NOMO-1 (cell line): Measurements from ENCODE around the gene HMG20B.

Experiments used
- DNase-seq, 2 experiments: peaks; one replicate each; lab custom pipeline; 2025; ENCODE audit not compliant: unreplicated experiment in 2 of 2; lab: John Stamatoyannopoulos, UW

The HMG20B gene

DNA sequence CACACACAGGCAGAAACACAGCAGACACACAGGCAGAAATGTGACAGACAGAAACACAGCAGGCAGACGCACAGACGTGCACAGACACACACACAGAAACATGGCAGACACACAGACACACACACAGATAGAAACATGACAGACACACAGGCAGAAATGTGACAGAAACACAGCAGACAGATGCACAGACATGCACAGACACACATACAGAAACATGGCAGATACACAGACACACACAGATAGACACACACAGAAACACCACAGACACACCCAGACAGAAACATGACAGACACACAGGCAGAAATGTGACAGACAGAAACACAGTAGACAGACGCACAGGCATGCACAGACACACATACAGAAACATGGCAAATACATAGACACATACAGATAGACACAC, 32.6 kb downstream of the HMG20B start:
- no peak for DNase-seq

DNA sequence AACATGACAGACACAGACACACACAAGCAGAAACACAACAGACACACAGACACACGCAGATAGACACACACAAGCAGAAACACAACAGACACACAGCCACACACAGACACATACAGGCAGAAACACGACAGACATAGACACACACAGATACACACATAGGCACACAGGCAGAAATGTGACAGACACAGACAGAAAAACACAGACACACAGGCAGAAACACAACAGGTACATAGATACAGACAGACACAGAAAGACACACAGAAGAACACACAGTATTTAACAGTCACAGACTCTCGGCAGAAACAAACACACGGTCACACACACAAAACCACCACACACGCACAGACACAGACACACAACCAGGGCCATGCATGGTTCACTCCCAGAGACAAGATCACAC, 33.0 kb downstream of the HMG20B start:
- no peak for DNase-seq

DNA sequence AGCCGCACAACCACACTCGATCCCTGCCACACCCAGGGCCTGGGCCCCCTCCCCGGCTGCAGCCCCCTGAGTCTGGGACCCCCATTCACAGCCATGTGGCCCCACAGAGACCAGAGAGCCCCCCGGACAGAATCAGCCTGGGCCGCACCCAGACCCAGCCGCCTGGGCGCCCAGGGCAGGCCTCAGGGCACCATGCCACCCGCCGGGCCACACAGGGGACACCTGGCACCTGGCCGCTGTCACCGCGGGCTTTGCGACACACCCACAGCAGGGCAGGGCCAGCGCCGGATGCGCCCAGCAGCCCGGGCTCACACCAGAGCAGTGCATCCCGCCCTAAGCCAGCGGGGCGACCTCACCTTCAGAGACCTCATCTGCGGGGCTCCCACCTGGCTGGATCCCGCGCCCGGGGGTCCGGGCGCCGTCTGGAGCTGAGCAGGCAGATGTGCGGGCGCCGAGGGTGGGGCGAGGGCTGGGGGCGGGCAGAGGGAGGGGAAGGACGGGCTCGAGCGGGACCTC, 33.5 kb downstream of the HMG20B start:
- DNase-seq = no peak

DNA sequence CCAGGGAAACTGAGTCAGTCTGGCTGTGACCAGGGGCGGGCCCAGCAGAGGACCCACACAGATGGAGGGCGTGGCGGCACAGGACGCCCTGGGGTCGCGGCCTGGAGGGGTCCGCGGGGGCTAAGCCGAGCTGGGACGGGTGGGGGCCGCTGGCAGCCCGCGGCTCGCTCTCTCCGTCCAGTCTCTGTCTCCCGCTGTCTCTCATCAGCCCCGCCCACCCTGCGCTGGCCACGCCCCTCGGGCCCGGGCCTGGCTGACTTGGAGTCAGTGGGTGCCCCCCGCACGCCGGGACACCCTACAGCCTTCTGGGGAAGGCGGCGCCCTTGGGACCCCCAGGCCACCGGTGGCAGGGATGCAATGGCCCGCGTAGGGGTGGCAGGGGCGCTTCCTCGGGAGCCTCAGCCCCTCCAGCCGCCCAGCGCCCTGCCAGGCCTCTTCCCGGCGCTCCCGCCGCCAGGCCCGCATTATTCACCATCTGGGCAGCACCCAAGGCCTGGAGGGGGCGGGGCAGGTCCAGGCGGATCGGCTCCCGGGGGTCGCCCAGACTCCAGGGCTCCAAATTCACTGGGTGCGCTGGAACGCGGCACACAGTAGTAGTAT, 34.0 kb downstream of the HMG20B start, which contains the start of gene TBXA2R:
TBXA2R (minus strand) TSS at position 186 of the 600 bp plus-strand sequence. CDS start 6,241 bp downstream, outside the sequence.
- DNase-seq = no peak

DNA sequence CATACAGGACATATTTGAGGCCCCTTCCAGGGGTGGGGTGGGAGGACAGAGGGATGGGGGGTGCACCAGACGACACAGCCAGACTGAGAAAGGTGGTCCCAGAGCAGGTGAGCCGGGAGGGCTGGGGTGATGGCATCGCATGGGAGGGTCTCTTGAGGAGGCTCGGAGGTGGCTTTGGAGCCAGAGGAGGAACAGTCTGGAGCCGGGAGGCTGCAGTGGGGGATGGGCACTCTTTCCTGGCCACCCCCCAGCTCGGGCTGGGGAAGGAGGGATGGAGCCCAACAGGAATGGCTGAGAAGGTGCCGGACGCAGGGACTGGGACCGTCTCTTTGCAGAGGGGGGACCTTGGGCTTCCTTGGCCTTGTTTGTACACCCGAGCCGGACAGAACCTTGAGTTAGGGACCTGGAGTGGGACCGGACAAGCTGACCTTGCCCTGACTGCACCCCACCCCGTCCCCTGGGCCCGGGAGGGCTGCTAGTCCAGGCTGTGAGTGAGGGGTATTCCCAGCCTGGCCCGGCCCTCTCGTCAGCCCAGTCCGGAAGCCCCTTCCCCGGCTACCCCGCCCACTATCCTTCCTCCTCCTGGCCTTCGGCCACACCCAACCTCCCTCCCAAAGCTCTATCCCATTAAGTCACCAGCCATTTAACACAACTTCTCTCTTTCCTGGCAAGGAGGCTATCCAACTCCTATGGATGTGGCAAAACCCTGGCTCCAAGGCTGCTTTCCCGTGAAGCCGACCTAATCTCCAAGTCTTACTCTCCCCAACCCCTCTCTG, 34.7 kb downstream of the HMG20B start:
- DNase-seq = no peak

DNA sequence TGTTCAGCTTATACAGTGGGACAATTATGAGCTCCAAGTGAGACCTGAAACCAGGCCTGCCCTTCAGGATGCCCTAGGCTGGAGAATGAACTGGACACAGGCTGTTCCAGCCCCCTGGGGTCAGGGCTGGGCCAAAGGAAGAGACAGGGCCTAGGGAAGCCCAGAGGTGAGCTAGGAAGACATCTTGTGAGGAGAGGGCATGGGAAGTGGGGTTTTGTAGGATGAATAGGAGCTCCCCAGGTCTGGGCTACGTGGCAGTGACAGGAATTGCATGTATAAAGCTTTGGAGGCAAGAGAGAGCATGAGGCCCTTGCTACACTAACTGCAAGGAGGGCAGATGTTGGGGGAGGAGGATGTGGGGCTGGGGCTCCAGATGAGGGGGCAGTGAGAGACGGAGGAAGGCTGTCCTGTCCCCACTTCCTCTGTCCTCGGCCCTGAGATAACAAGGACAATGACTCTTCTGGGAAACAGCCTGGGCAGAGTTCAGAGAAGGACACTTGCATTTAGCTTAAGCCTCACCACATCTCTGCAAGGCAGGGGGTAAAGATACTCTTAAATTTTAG, 35.4 kb downstream of the HMG20B start:
- no peak for DNase-seq

DNA sequence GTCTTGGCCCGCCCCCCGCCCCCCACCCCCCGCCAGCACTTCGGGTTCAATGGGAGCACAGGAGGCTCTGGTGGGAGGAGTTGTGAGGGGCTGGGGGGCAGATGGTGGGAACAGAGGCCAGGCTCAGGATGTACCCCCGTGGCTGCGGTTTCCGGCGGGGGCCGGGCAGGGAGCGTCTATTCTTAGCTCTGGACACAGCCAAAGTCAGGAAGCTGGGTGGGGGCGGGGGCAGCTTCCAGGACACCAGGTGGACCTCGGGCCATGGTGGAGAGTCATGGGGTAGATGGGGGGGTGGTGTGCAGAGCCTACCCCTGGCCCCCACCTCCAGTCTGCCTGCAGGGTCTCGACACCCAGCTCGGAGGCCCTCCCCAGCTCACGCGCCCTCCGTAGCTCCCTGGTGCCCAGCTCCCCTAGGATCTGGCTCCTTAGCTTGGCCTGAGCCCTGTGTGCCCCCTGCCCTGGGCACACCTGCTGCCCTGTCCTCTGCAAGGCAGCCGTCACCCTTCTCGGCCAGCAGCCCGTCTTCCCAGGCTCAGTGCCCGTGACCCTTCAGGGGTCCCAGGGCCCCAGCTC, 36.1 kb downstream of the HMG20B start:
- no peak for DNase-seq

DNA sequence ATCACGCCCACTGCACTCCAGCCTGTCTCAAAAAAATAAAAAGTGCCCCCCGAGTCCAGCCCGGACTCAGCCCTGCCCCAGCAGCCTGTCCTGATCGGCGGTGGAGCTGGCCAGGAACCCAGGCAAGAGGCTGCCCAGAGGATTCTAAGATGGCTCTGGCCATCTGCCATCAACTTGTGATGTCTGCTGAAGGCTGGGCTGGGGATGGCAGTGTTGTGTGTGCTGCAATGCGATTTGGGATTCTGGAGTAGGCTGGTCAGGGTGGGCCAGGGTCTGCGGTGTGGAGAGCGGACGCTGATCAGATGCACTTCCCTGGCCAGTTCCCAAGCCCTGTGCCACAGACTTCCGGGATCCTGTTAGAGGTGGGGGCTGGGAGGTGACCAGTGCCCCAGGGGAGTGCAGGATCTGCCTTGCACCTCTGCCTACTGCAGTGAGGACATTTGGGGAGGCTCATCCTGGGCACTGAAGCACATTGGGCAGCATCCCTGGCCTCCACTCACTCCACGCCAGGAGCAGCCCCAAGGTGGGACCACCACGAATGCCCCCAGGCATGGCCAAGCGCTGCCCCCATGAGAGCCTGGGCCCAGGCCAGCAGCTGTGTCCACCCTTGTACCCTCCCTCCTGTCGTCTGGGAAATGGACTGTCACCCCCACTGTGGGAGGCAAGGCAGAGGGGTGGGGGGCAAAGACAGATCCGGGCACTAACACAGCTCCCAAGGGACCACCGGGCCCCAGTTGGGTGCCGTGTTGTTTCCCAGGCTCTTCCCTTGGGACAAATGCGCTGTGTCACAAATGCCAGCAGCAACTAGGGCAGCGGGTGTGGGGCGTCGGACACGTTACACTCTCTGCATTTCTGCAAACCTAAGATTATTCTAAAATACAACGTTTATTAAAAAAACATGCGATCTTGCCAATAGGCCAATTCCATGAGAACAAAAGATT, 37.3 kb downstream of the HMG20B start:
- no peak for DNase-seq

DNA sequence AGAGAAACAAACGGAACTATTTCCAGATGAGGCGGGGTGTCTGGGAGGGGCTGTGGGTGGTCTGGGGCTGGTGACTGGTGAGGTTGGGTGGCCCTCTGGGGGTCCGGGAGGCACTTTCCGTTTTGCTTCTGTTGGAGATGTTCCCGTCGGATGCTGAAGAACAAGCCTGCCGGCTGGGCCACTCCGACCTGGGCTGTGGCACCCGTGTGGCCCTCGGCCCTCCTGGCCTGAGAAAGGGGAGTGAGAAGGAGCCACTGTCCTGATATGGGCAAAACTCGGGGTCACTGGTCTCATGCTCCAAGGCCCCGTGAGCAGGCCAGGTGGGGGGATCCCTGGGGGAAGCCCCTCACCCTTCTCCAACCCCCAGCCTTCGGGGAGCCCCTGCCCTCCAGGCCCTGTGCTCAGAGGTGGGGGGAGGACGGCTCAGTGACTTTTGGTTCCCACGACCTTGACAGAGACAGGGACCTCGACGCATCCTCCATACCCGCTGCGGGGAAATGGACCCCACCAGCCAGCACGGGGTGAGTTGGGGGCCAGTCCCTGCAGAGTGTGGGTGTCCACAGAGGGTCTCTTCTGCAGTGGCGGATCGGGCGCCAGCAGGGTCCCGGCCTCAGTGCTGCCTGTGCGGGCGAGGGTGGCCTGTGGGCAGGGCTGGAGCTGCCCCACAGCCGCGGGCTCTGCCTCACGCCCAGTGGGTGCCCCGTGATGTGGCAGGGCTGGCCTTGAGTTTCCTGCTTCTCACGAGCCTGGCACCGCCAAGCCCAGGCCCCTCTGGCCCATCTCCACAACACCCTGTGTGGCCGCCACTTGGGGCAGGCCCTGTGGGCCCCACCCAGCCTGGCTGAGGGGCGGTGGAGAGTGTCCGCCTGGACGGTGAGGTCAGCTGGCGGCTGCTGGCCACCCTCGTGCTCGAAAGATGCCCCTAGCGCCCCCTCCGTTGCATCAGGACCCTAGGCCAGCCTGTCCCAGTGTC, 38.3 kb downstream of the HMG20B start:
- no peak for DNase-seq

DNA sequence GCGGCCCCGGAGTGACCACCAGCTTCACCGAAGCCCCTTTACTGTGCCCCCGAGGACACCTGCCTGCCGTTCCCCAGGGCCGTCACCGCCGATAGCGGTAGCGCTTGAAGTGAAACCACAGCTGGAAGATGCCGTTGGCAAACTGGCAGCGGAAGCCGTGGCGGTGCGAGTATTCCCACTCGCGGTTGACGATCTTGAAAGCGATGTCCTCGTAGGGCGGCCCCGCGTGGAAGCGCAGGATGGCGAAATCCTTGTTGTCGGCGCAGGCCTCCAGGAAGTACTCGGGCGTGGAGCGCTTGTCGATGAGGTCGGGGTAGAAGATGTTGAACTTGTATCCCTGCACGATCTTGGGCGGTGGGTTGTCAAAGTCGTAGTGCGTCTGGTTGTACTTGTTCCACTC, 39.1 kb downstream of the HMG20B start:
- no peak for DNase-seq

DNA sequence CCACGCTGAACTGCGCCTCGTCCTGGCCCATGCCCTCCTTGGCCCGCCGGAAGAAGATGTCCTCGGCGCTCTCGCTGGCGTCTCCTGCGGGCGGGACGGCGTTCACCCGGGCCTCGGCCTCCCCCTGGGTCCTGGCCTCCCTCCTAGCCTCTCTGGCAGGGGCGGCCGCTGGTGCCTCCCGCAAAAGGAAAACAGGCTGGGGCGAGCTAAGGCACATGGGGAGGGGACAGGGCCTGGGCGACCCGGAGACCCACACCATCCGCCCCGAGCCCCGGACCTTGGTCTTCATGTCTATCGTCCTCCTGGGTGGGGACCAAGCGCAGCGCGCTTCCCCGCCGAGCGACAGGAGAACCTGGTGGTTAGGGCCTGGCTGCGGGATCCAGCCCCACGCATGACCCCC, 39.6 kb downstream of the HMG20B start:
- DNase-seq = no peak

DNA sequence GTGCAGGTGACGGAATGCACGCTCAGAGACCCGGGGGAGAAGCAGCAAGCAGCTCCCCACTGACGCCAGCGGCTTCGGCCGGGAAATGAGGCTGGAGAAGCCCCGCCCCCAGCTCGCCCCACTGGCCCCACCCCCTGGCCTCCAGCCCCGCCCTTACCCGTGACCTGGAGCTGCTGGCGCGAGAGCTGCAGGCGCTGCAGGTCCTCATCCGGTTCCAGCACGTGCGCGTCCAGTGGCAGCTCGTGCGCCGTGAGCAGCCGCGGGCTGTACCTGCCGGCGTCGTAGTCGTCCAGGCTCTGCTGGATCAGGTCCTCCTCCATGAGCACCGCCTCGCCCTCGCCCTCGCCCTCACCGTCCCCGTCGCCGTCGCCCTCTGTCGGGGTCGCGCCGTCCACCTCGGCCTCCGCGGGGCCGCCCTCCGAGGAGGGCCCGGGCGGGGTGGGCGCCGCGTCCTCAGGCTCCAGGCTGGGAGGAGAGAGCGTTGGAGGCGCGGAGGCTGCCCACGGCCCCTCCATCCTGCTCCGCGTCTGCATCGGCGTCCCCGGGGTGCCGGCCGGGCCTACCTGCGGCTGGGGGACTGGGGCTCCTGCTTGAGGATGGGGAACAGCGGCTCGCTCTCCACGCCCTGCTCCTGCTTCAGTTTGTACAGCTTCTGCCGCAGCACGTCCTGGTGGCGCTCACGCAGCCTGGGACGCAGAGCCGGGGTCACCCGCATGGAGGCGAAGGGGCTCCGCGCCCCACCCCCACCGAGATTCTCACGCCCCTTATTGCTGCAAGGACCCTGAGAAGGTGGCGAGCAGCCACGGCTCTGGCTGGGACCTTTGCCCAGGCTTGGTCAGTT, 40.4 kb downstream of the HMG20B start:
- DNase-seq = no peak

DNA sequence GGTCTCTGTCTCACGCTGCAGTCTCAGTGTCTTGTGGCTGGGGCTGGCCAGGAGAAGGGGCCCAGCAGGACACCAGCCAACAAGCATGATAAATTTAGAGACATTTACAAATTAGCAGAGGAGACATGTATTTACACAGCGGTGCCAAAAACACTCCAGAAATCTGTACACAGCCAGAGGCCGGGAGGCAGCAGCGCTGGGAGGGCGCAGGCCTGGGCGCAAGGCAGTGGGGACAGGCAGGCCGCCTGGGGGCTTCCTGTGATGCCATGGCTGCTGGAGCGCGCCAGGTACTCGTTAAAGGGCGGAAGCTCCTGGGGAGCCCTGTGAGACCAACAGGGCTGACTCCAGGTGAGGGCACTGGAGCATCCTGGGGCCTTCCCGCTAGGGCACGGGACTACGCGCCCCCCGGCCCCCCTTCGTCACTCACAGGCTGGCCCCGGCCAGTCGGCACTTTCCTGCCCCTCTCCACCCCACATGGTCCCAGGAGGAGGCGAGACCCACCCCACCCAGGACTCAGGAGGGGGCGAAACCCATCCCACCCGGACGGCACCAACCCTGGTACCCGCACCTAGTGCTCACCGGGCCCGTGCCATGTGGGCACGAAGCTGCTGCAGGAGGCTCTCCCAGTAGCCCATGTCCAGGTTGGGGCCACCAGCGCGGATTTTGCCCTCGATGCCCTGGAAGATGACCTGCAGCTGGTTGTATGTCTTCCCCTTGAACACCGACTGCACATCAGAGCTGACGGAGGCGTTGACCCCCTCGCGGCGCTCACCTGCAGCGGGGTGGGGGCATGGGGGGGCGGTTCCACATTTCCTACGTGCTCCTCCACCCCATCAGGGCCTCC, 41.3 kb downstream of the HMG20B start:
- no peak for DNase-seq

DNA sequence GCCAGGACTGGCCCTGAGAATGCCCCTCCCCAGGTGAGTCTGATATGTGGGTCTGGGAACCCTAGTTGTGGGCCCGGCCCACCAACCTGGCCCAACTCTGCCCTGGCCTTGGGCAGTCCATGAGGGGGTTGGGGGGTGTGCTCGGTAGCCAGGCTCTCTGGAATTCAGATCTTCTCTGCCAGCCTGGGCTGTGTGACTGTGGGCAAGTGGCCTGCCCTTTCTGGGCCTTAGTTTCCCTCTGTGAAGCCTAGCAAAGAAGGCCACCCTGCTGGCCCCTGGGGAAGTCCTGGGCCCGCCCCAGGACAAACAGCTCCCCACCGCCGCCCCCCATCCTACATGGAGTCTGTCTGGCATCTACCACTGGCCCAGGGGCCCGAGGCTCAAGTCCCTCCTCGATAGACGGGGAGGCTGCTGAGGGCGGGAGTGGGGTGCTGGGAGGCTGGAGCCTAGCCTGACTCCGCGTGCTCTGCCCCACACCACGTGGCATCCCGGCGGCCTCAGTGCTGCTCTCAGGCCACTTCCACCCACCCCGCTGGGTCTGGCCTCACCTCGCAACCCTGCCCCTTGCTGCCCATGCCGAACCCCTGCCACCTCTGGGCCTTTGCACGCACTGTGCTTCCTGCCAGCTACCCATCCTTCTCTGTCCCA, 42.2 kb downstream of the HMG20B start:
- DNase-seq = no peak

DNA sequence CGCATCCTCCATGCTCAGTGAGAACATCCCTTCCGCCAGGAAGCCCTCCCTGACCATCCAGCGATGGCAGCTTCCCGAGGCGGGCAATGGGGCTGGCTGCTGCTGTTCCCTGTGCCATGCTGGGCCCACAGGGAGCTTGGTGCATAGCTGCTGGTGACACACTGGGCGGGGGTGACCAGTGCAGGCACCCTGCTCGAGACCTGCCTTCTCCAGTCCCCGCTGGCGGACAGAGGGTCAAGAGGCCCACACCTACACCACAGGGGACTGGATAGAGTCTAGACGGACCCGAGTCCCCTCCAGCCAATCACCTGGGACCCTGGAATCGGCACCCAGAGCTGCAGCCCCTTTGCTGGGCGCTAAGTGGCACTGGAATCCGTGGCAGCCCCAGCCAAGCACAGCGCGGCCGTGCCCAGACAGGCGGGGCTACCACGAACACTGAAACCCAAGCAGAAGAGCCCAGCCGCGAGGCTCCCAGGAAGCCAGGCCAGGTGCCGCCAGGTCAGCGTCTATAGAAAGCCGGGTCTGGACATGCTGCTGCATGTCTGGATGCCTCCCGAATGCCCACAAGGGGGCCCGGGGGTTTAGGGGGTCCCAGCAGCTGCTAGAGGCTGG, 42.9 kb downstream of the HMG20B start:
- no peak for DNase-seq

DNA sequence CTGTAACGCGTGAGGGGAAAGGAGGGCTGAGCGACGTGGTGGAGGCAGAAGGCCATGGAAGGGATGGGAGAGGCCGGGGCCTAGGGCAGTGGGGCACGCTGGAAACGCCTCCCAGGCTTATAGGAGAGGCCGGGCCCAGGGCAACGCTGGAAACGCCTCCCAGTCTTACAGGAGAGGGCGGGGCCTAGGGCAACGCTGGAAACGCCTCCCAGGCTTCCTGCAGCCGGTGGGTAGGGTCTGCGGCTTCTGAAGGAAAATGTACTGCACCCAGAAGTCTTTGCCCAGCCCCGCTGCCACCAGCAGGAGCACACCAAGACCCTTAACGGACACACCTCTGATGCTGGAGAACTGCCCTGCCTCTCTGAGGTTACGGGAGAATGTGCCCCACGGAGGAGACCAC, 44.7 kb downstream of the HMG20B start:
- DNase-seq = no peak
